Kasumi-1 (cell line): ENCODE data around the gene UIMC1.
"Not testable (repeated sequence)": the region's sequence is repeated elsewhere in the genome, so short reads cannot be mapped to it uniquely, and the experiment has no call there.

Experiments used
- DNase-seq, 2 experiments: peaks; one replicate each; lab custom pipeline; 2025; lab: John Stamatoyannopoulos, UW

UIMC1 gene

GRCh38 chr5:176883700-176884570, 122.6 kb downstream of the UIMC1 start:
- no peak for DNase-seq

- no peak for DNase-seq
Measured at GRCh38 chr5:176882567-176882903, 124.0 kb downstream of the UIMC1 start.

- DNase-seq, result no peak
Measured at GRCh38 chr5:176881816-176882566, 124.6 kb downstream of the UIMC1 start.

- DNase-seq, result no peak
Measured at GRCh38 chr5:176881021-176881749, 125.4 kb downstream of the UIMC1 start.

GRCh38 chr5:176880366-176881020, 126.1 kb downstream of the UIMC1 start:
- DNase-seq, result no peak

- DNase-seq, result no peak
Measured at GRCh38 chr5:176879663-176880361, 126.8 kb downstream of the UIMC1 start.

- no peak for DNase-seq
Measured at GRCh38 chr5:176878906-176879662, 127.5 kb downstream of the UIMC1 start.

- no peak for DNase-seq
Measured at GRCh38 chr5:176878463-176878862, 128.1 kb downstream of the UIMC1 start.

GRCh38 chr5:176877793-176878331, 128.7 kb downstream of the UIMC1 start:
- no peak for DNase-seq

- DNase-seq, result no peak
Measured at GRCh38 chr5:176876506-176877431, 129.8 kb downstream of the UIMC1 start.

GRCh38 chr5:176875783-176876505, 130.6 kb downstream of the UIMC1 start:
- peak; percentile 11 to 38 for DNase-seq

- DNase-seq, result no peak
Measured at GRCh38 chr5:176875014-176875550, 131.5 kb downstream of the UIMC1 start.

- no peak for DNase-seq
Measured at GRCh38 chr5:176874198-176874780, 132.3 kb downstream of the UIMC1 start.

GRCh38 chr5:176873541-176874172, 132.9 kb downstream of the UIMC1 start:
- peak in 1 of 2 experiments; percentile 10 for DNase-seq

- DNase-seq, result peak in 1 of 2 experiments; percentile 5
Measured at GRCh38 chr5:176873011-176873410, 133.6 kb downstream of the UIMC1 start.

GRCh38 chr5:176872586-176872985, 134.0 kb downstream of the UIMC1 start:
- not testable (repeated sequence) for DNase-seq

- DNase-seq, result not testable (repeated sequence)
Measured at GRCh38 chr5:176870644-176871043, 135.9 kb downstream of the UIMC1 start.
